Neutrophil (primary cell): ENCODE measurements around the gene FLAD1.

ENCODE experiments used
- H3K27ac ChIP-seq: fragments of 200-600 bp; sonication (generic); 2 replicates; pipeline ENCODE4 v1.5.1; 2016; ENCODE audit warnings: mild to moderate bottlenecking, moderate library complexity
- H3K27me3 ChIP-seq: fragments of 200-600 bp; sonication (generic); 2 replicates; pipeline ENCODE4 v1.6.0; 2016; ENCODE audit warnings: mild to moderate bottlenecking
- H3K36me3 ChIP-seq: fragments of 200-600 bp; sonication (generic); 2 replicates; pipeline ENCODE4 v1.5.1; 2017
- H3K4me1 ChIP-seq, 2 experiments: fragments of 200-600 bp in 1 of 2; sonication (generic) in 1 of 2; 1 replicate in 1 of 2; 2 replicates in 1 of 2; pipeline versions ENCODE4 v1.5.1 to v1.6.1; 2013 to 2016; ENCODE audit warnings: low read depth in 1 of 2, low read length in 1 of 2, mild to moderate bottlenecking in 1 of 2, moderate library complexity in 1 of 2; ENCODE audit not compliant: control insufficient read depth in 1 of 2, insufficient read depth in 1 of 2
- H3K4me3 ChIP-seq, 2 experiments: fragments of 200-600 bp in 1 of 2; sonication (generic) in 1 of 2; 1 replicate in 1 of 2; 2 replicates in 1 of 2; pipeline ENCODE4 v1.5.1; 2013 to 2016; ENCODE audit warnings: low read depth in 1 of 2, low read length in 1 of 2, mild to moderate bottlenecking in 1 of 2, moderate library complexity in 1 of 2
- H3K9me3 ChIP-seq: fragments of 200-600 bp; sonication (generic); 2 replicates; pipeline ENCODE4 v1.5.1; 2016
- CTCF ChIP-seq: fragments of 200-600 bp; sonication (generic); IDR thresholded peaks from 2 replicates; pipeline ENCODE4 v1.5.1; 2016; ENCODE audit warnings: antibody characterized with exemption

Gene FLAD1

GRCh38 chr1:154941333-154942013 is 41.7 kb upstream of the FLAD1 start:
- peaks cover 32 to 36% of the 10 kb centered on the region in 2 experiments for H3K4me1 ChIP-seq
- no peaks in the 10 kb centered on the region for H3K27me3 ChIP-seq
- peaks cover 25% of the 10 kb centered on the region for H3K36me3 ChIP-seq
- no peak for TF ChIP-seq CTCF
- H3K27ac ChIP-seq, result no peak overlapping the region
- no peak overlapping the region for H3K4me3 ChIP-seq
- no peaks in the 10 kb centered on the region for H3K9me3 ChIP-seq

DNA sequence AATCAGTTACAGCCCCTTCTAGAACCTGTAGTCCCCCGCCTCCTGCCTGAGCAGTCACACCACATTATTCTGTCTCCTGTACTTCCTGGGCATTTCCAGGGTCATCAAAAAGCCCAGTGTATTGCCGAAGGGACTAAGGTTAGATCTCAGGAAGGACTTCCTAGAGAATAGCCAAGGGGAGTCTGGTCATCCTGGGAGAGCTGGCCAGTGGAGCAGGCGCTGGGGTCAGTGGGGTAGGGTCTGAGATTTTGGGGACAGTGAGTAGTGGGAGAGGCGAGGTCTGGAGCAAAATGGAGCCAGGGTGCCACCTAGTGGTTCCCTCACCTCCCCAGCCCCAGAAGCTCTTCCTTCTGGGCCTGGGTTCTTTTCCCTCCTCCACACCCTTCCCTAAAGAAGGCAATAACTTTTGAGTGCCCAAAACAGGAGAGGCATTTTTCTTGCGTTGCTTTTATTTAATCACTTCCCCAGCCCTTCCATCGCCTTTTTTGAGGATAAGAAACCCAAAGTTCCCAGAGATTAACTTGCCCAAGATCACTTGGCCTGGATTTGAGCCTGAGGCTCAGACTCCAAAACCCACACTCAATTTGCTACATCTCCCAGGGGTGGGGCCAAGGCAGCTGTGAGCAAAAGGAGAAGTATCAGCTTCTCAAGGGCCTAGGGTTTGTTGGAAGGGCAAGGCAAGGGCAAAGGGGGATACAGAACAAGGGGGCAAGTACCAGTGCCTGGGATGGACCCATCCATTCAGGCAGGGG is 39.3 kb upstream of the FLAD1 start:
- Histone ChIP-seq H3K27me3 (no peaks in the 10 kb centered on the region), H3K27ac (peak overlapping the region; percentile 77), H3K4me3 (no peak overlapping the region), H3K4me1 (peaks cover 25 to 28% of the 10 kb centered on the region in 2 experiments), H3K9me3 (no peaks in the 10 kb centered on the region), H3K36me3 (peaks cover 47% of the 10 kb centered on the region)
- TF ChIP-seq CTCF, result no peak

DNA sequence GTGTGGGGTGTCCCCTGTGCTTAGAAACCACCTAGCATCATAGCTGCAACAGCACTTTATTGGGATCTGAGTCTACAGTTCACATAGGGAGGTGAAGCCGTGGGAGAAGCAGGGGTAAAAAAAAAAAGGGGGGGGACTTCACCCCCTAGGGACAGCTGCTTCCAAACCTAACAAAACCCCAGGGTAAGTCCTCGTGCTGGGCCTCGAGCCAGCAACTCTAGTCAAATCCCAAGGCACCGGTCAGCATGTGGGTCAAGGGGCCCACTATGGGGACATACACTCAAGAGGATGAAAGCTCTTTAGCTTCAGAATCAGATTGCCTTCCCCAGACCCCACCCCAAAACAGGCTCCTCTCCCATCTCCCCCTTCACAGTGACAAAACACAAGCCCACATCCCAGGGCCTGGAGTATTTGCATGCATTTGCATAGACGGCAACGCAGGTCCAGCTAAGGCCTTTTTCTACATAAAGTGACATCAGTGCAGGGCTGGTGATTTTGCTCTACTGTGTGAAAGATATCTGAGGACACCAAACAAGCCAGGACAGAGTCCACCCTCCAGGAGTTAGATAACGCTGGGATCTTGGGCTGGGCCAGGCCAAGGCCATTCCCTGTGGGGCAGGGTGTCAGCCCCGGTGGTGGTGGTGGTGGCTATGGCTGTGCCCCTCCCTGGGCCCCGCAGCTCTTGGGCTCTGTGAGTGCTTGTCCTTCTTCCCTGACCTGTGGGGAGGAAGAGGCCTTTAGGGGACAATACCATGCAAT is 38.6 kb upstream of the FLAD1 start:
- no peaks in the 10 kb centered on the region for H3K9me3 ChIP-seq
- H3K4me3 ChIP-seq, result no peak overlapping the region
- peaks cover 53% of the 10 kb centered on the region for H3K36me3 ChIP-seq
- TF ChIP-seq CTCF, result no peak
- H3K27ac ChIP-seq, result peak overlapping the region; percentile 77
- H3K4me1 ChIP-seq, result peaks cover 25 to 28% of the 10 kb centered on the region in 2 experiments
- no peaks in the 10 kb centered on the region for H3K27me3 ChIP-seq

DNA sequence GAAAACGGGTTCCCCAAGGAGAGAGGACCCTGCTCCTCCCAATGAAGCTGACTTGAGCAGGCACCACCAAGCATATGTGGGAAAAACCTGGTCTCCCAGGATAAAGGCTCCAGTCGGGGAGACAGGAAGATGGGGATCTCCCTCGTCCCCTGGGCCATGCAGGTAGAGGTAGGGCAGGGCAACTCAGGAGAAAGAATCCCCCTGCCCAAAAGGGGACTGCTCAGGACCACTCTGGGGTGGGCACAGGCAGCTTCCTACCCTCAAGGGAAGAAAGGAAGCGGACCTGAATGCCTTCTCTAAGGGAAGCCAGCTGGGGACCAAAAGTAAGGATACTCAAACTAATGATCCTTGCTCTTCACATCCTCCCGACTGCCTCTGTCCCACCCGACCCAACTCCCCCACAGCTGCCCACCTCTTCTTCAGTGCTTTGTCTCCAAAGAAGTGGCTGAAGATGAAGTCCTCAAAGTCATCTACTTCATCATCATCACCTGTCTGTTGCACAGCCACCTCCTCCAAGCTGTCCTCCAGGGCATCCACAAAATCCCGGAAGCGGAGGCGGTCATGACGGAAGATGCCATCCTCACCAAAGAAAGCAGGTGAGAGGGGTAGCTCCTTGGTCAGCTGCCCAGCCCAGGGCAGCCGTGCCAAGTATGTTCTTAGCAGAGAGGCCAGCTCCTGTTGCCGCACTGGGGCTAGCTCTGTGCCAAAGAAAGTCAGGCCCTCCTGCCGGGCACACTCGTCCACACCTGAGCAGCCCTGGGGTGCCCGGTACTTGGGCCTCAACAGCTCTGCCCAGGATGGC is 37.8 kb upstream of the FLAD1 start:
- Histone ChIP-seq H3K4me1 (peaks cover 25 to 28% of the 10 kb centered on the region in 2 experiments), H3K36me3 (peaks cover 60% of the 10 kb centered on the region), H3K9me3 (no peaks in the 10 kb centered on the region), H3K4me3 (no peak overlapping the region), H3K27ac (peak overlapping the region; percentile 77), H3K27me3 (no peaks in the 10 kb centered on the region)
- TF ChIP-seq CTCF, result no peak
